Activated CD4-positive, CD25-positive, alpha-beta regulatory T cell treated with anti-CD3 and anti-CD28 coated beads, Interleukin-2, amount 50 U/mL, for 72 hours (primary cell): ENCODE data around the gene ASB8.

Experiments used
- DNase-seq: peaks from one replicate; pipeline ENCODE4 v3.0.0; 2021

ASB8 gene

GRCh38 chr12:48157018-48157888, at the start of gene ASB8:
ASB8 (minus strand) TSS chr12:48157515; CDS start chr12:48153496, 4,019 bp downstream.
- peak; percentile 99 for DNase-seq

GRCh38 chr12:48203192-48203591, 45.9 kb upstream of the ASB8 start, which contains the start of gene OR10AD1:
OR10AD1 (minus strand) TSS chr12:48203292; CDS start chr12:48203292, 0 bp downstream.
- DNase-seq = no peak

GRCh38 chr12:48202766-48203165, 45.5 kb upstream of the ASB8 start:
- DNase-seq = no peak

GRCh38 chr12:48201516-48201915, 44.2 kb upstream of the ASB8 start:
- no peak for DNase-seq

- DNase-seq = no peak
Observed at GRCh38 chr12:48201091-48201490, 43.8 kb upstream of the ASB8 start.

GRCh38 chr12:48199774-48200221, 42.5 kb upstream of the ASB8 start:
- DNase-seq = no peak

GRCh38 chr12:48198985-48199384, 41.7 kb upstream of the ASB8 start:
- DNase-seq = no peak

GRCh38 chr12:48198672-48198971, 41.3 kb upstream of the ASB8 start:
- no peak for DNase-seq

- peak; percentile 88 for DNase-seq
Observed at GRCh38 chr12:48197971-48198671, 40.8 kb upstream of the ASB8 start.

GRCh38 chr12:48197549-48197970, 40.2 kb upstream of the ASB8 start:
- DNase-seq = no peak

GRCh38 chr12:48194799-48195201, 37.5 kb upstream of the ASB8 start:
- DNase-seq = no peak

GRCh38 chr12:48193623-48194022, 36.3 kb upstream of the ASB8 start:
- no peak for DNase-seq

GRCh38 chr12:48192861-48193260, 35.5 kb upstream of the ASB8 start:
- DNase-seq = no peak

GRCh38 chr12:48191096-48191495, 33.8 kb upstream of the ASB8 start:
- no peak for DNase-seq

- peak; percentile 70 for DNase-seq
Observed at GRCh38 chr12:48189331-48190125, 32.2 kb upstream of the ASB8 start.

- no peak for DNase-seq
Observed at GRCh38 chr12:48187916-48188695, 30.8 kb upstream of the ASB8 start.

- no peak for DNase-seq
Observed at GRCh38 chr12:48185181-48185919, 28.0 kb upstream of the ASB8 start.

GRCh38 chr12:48184549-48184922, 27.2 kb upstream of the ASB8 start:
- no peak for DNase-seq

- no peak for DNase-seq
Observed at GRCh38 chr12:48183876-48184548, 26.7 kb upstream of the ASB8 start.

- DNase-seq = peak; percentile 70
Observed at GRCh38 chr12:48183091-48183875, 26.0 kb upstream of the ASB8 start, which contains the start of gene CCDC184. CCDC184 (plus strand) TSS chr12:48183644; CDS start chr12:48184123, 479 bp downstream.
